Measurements from ENCODE around the gene MRPS31.

Gene MRPS31

DNA sequence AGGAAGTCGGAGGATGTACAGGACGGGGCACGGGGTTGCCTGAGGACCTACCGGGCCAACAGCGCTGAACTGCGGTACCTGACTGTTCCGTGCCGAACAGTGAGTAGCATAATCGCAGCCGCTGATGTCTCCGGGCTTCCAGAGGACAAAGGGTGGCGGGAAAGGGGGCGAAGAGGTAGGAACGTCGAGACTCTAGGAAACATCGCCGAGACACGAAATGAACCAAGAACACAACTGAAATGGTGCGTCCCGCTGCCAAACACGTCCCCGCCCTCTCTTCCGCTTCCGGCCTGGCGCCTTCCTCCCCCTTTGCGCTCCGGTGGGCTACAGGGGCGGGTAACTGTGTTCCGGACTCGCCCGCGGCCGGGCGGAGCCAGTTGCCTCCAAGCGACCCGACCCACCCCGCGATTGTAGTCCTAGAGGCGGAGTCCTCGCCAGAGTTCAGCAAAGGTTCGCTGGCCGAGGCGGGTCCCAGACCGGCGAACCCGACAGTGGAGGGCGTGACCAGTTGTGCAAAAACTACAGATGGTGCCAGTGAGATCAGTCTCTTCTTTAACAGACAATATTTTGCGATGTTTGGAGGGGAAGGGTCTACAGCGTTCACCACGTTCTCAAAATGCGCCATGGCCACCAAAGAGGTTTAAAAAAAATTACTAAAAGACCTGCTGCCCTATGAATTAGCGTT, at the start of gene MRPS31:
Gene MRPS31, minus strand, starts transcription at position 257 of the 685 bp plus-strand sequence. Its CDS starts 54 bp downstream, at position 203.
- peak; percentile 93 for DNase-seq (ENCODE audit: low read depth in 1 of 2, low spot score in 1 of 2)

- DNase-seq (ENCODE audit: low read depth in 1 of 2, low spot score in 1 of 2): no peak
Measured at GRCh38 chr13:40819797-40820315, 48.9 kb upstream of the MRPS31 start.

GRCh38 chr13:40818926-40819325, 47.9 kb upstream of the MRPS31 start:
- no peak for DNase-seq (ENCODE audit: low read depth in 1 of 2, low spot score in 1 of 2)

GRCh38 chr13:40814803-40815202, 43.8 kb upstream of the MRPS31 start:
- no peak for DNase-seq (ENCODE audit: low read depth in 1 of 2, low spot score in 1 of 2)

DNA sequence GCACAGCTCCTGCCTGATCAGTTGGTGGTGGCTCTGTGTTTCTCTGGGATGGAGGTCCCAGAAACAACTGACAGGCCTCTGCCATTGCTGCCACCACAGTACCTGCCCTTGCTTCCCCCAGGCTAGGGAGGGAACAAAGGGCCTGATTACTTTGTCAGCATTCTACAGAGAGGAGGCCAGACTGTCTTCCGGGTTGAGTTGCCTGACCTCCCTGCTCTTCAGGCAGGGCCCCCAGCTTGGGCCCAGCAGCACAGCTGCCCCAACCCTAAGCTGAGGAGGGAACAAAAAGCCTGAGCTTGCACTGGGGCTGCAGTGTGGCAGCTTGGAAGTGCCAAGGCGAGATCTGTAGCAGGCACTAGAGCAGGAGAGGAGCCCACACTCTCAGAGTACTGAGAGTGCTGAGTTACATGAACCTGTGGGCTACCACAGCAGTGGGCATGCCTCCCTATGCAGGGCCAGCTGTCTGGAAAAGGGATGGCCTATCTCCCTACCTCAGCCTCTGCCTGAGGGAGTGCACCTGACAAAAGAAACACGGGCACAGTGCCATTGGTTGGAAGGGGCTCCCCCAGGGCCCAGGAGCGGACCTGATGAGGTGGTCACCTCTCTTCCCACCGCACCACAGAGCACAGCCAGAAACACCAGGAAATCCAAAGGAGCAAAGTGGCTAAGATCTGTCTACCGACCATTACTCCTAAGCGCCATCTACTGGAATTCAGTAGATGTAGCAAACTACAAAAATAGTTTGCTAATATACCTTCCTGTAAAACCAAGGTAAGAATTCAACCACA, 42.9 kb upstream of the MRPS31 start:
- no peak for DNase-seq (ENCODE audit: low read depth in 1 of 2, low spot score in 1 of 2)

GRCh38 chr13:40812724-40813445, 41.9 kb upstream of the MRPS31 start:
- no peak for DNase-seq (ENCODE audit: low read depth in 1 of 2, low spot score in 1 of 2)

GRCh38 chr13:40812102-40812501, 41.1 kb upstream of the MRPS31 start:
- no peak for DNase-seq (ENCODE audit: low read depth in 1 of 2, low spot score in 1 of 2)

DNA sequence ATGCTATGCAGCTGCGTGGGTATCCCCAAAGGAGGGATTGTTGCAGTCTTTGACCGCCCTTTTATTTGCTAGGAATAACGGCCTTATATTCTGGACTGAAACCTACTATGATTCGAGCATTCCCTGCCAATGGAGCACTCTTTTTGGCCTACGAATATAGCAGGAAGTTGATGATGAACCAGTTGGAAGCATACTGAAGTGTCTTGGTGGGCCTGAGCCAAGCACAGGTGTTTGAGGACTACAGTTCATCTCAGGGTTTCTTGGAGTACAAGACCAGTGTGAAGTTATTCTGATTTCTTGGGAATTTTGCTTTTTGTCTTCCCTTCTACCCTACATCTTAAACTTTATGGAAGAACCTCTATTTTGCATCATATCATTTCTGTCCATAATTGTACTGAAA, 38.5 kb upstream of the MRPS31 start:
- no peak for DNase-seq (ENCODE audit: low read depth in 1 of 2, low spot score in 1 of 2)

DNA sequence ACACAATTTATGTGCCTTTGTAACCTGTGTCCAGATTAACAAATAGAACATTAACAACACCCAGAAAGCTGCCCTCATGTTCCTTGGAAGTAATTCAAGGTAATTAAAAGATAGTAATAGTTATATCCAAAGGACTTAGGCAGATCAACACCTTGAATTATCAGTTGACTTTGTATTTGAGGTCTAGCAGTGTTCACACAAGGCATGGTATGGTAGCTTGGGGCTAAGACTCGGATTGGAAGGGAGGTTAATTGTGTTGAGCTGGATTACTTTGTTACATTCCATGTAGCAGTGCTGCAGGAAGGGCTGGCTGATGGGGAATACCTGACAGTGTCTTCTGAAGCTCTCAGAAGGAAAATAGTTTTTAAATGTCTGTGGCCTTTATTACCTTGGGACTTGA, 35.3 kb upstream of the MRPS31 start:
- no peak for DNase-seq (ENCODE audit: low read depth in 1 of 2, low spot score in 1 of 2)

DNA sequence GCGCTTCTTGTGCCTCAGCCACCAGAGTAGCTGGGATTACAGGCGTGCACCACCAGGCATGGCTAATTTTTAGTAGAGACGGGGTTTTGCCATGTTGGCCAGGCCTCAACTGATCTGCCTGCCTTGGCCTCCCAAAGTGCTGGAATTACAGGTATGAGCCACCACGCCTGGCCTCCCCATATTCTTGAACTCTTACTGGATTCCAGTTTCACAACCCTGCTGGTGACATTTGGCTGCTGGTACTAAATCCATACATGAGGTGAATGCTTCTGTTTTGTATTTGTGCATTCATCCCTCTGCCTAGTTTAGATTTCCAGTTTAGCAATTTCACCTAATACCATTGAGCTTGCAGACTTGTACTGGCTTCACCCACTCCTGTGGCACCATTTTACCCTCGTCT, 32.3 kb upstream of the MRPS31 start:
- DNase-seq (ENCODE audit: low read depth in 1 of 2, low spot score in 1 of 2): no peak

DNA sequence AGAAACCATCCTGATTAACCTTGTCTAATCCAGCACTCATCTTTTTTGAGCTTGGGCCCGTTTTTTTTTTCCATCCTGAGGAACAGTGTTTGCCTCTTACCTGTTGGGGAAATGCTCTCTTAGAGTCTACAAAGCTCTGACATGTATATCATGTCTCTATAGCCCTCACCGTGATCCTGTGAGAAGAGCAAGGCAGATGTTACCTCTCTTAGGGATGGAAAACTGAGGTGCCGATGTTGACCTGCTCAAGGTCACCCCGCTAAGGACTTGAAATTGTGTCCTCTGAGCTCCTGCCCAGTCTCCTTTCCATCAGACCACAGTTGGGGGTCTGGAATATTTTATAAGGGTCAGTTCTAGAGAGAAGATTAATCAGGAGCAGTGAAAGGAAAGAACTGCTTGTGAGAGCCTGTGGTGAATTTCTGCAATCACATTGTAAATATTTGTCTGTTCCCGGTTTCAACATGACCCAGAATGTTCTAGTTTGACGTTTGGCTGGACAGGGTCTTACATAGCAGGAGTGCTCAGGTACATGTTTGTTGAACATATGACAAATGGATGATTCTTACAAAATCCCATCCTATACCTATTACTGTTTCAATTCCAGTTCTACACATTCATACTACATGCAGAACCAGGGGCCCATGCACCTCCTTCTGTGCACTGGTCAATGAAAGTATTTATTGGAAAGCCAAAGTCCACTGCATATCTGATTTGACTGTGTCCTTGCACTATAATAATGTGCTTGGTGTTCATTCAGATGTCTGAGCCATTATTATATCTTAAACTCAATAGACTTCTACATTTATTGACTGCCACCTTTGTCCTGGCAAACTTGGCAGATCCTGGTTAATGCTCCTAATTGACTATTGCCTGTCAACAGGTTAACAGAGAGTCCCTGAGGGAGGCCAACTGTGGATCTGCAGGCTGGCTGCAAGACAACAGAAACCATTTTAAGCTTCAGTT, 30.5 kb upstream of the MRPS31 start:
- no peak for DNase-seq (ENCODE audit: low read depth in 1 of 2, low spot score in 1 of 2)

GRCh38 chr13:40800559-40800958, 29.6 kb upstream of the MRPS31 start:
- no peak for DNase-seq (ENCODE audit: low read depth in 1 of 2, low spot score in 1 of 2)

GRCh38 chr13:40799508-40799907, 28.5 kb upstream of the MRPS31 start:
- DNase-seq (ENCODE audit: low read depth in 1 of 2, low spot score in 1 of 2): no peak

DNA sequence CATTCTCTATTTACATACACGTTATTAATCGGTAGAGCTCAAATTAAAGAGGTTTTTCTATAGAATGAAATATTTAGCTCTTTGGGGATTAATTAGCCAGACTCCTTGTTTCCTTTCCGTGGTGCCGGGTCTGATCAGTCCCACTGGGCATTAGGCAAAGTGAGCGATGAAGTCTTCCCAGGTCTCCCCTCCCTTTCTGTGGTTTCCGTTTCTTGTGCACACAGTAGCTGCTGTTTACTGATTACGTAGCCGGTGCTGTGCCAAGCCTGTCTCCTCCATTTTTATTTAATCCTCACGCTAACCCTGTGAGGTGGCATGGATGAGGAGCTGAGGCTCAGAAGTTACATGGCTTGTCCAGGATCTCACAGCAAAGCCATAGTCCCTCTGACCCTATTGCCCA, 27.4 kb upstream of the MRPS31 start:
- no peak for DNase-seq (ENCODE audit: low read depth in 1 of 2, low spot score in 1 of 2)

GRCh38 chr13:40796649-40797048, 25.7 kb upstream of the MRPS31 start:
- DNase-seq (ENCODE audit: low read depth in 1 of 2, low spot score in 1 of 2): no peak

- no peak for DNase-seq (ENCODE audit: low read depth in 1 of 2, low spot score in 1 of 2)
Measured at GRCh38 chr13:40794414-40795368, 23.7 kb upstream of the MRPS31 start.

DNA sequence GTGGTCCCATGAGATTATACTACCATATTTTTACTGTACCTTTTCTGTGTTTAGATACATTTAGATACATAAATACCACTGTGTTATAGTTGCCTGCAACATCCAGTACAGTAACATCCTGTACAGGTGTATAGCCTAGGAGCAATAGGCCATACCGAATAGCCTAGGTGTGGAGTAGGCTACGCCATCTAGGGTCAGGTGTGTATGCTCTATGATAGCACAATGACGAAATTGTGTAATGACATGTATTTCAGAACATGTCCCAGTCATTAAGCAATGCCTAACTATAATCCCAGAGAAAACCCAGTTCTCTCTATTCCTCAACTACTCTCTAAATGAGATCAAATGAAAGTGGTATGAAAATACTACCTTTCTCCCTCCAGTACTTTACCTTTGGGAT, 22.3 kb upstream of the MRPS31 start:
- DNase-seq (ENCODE audit: low read depth in 1 of 2, low spot score in 1 of 2): no peak

DNA sequence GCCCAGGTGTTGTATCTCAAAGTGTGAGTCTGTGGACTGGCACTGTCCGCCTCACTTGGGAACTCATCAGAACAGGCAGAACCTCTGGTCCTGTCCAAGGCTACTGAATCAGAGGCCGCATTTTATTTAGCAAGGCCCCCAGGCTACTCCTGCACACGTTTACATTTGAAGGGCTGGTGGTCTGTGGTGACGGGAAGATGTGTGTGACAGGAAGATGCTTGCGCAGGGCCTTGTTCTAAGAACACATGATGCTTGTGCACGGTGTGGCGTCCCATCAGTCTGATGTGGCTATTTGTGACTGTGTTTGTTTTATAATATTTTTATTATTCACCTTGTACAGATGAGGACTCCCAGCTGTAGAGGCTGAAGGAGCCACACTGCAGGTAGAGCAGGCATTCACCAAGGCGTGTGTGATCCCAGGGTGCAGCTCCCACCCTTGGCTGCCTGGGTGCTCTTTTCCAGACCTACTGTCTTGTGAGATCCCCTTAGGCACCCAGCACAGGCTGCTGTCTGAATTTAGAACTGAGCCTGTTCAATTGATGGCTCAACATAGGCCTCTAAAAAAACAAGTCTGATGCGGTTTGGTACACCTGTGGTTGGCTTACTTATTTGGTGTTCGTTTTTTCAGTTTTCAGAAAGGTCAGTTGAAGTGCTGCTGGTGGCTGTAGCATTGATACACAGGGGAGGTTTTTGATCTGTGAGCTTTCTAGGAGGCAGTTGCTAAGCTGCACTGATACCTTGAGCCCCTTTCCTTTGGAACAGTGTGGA, 21.5 kb upstream of the MRPS31 start:
- no peak for DNase-seq (ENCODE audit: low read depth in 1 of 2, low spot score in 1 of 2)

GRCh38 chr13:40790154-40790616, 19.2 kb upstream of the MRPS31 start:
- no peak for DNase-seq (ENCODE audit: low read depth in 1 of 2, low spot score in 1 of 2)
